ENCODE results near the gene CACNA1H.

CACNA1H gene

DNA sequence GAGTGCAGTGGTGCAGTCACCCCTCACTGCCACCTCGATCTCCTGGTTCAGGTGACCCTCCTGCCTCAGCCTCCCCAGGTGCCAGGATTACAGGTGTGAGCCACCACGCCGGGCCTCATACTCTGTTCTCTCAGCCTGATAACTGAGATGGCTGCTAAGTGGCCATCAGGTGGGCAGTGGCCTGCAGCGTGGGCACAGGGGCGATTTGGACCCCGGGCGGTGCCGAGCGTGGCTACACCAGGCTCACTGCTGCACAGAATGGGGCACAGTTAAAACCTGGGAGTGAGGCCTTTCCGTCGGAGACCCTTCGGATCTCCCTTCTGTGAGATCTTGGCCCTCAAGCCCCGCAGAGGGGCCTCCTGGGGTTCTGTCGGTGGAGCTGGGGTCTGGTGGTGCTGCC, 11.5 kb downstream of the CACNA1H start:
- ATAC-seq (replicated peaks) (no peak), DNase-seq (no peak)
- Mint-ChIP-seq H3K4me3 (no peak overlapping the region), H3K9me3 (no peaks in the 10 kb centered on the region), H3K27ac (no peak overlapping the region), H3K36me3 (no peaks in the 10 kb centered on the region), H3K27me3 (peaks cover 12 to 26% of the 10 kb centered on the region in 2 donors), H3K4me1 (no peaks in the 10 kb centered on the region)

DNA sequence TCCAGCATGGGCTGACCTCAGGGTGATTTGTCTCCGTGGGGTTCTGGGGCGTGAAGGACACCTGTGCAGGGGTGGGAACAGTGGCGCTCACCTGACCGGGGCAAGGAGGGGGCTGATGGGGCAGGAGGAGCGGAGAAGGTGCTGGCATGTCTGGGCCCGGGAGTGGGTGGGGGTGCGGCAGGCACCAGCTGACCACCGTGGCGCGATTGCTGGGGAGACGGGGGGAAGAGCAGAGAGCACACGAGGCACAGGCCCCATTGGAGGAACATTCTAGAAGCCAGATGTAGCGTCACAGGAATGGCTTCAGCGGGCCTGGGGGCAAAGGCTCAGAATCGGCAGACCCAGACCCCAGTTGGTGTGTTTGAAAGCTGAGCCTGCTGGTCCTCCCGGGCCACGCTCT, 12.1 kb downstream of the CACNA1H start:
- Mint-ChIP-seq H3K4me3 (no peak overlapping the region), H3K9me3 (no peaks in the 10 kb centered on the region), H3K4me1 (no peaks in the 10 kb centered on the region), H3K27ac (no peak overlapping the region), H3K27me3 (peaks cover 6 to 25% of the 10 kb centered on the region in 2 donors), H3K36me3 (no peaks in the 10 kb centered on the region)
- no peak for ATAC-seq (replicated peaks)
- no peak for DNase-seq

DNA sequence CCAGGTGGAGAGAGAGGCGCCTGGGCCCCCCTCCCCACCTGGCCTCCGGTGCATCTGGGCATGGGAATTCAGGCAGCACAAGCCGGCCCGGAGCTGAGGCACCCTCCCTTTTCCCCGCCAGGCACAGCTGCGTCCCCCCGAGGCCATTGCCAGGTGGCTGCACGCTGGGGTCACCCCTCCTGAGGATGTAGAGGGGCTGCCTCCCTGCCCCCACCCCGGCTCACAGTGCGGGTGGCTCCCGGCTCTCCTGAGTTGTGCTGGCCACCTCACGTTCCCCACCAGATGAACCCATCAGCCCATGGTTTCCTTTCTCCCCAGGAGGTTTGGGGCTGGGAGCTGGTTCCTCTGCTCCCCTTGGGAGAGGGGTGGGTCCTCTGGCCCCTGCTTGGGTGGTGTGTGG, 12.6 kb downstream of the CACNA1H start:
- no peak overlapping the region for H3K4me3 Mint-ChIP-seq
- ATAC-seq (replicated peaks) (no peak), DNase-seq (no peak)
- no peak overlapping the region for H3K27ac Mint-ChIP-seq
- no peaks in the 10 kb centered on the region for H3K9me3 Mint-ChIP-seq
- no peaks in the 10 kb centered on the region for H3K4me1 Mint-ChIP-seq
- H3K27me3 Mint-ChIP-seq = peaks cover 8 to 20% of the 10 kb centered on the region in 2 donors
- no peaks in the 10 kb centered on the region for H3K36me3 Mint-ChIP-seq

DNA sequence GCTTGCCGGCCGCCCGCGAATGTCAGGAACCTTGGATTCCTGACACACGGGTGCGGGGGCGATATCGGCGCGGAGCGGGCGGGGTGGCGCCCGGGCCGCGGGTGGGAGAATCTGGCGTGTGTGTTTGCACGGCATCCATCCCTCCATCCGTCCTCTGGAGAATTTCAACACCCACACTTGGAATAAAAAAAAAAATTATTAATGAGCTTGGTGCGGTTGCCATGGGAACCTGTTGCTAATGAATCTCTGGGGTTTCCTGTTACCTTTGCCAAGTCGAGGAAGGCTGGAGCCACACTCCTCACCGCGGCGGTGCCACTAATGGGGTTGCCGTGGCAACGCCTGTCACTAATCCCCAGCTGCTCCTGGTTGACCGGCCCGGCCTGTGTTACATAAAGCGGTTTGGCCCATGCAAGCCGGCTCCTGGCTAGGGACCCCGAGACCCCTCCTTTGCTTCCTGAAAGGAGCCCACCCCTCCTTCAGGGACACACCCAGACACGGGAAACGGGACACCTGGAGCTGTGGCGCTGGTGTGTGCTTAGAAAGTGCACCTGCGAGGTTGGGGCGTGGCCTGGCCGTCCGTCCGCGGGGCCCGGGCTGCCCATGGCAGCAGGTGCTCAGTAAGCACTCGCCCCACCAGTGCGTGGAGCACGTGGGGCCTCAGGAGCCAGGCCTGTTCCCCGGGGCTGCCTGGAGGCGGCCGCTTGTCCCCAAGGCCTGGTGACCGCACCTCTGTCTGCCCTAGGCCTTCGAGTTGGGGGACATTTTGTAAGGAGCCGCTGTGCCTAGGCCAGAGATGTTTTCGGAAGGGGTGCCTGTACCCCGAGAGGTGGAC, 14.6 kb downstream of the CACNA1H start:
- H3K4me1 Mint-ChIP-seq = no peaks in the 10 kb centered on the region
- H3K27me3 Mint-ChIP-seq = peaks cover 6 to 15% of the 10 kb centered on the region in 2 donors
- H3K9me3 Mint-ChIP-seq = no peaks in the 10 kb centered on the region
- DNase-seq = no peak
- H3K27ac Mint-ChIP-seq = no peak overlapping the region
- H3K36me3 Mint-ChIP-seq = no peaks in the 10 kb centered on the region
- no peak for ATAC-seq (replicated peaks)
- no peak overlapping the region for H3K4me3 Mint-ChIP-seq

DNA sequence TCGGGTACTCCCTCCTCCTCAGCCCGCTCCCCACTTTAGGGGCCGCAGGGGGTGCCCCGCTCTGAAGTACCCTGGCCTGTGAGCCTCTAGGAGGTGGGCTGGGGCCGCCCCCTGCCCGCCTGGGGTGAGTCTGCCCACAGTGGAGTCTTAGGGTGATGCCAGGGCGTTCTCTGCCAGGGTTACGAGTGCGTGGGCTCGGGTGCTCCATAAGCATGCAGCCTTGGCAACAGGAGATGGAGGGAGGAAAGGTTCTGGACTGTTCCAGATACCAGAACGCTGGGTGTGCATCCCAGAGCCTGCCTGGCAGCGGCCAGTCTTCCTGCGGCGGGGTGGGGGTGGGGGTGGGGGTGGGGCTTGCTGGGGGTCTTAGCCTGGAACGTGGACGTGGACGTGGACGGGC, 15.9 kb downstream of the CACNA1H start:
- Mint-ChIP-seq H3K27me3 (peaks cover 5 to 14% of the 10 kb centered on the region in 2 donors), H3K36me3 (no peaks in the 10 kb centered on the region), H3K4me1 (no peaks in the 10 kb centered on the region), H3K9me3 (no peaks in the 10 kb centered on the region), H3K4me3 (no peak overlapping the region), H3K27ac (no peak overlapping the region)
- ATAC-seq (replicated peaks) = no peak
- no peak for DNase-seq

DNA sequence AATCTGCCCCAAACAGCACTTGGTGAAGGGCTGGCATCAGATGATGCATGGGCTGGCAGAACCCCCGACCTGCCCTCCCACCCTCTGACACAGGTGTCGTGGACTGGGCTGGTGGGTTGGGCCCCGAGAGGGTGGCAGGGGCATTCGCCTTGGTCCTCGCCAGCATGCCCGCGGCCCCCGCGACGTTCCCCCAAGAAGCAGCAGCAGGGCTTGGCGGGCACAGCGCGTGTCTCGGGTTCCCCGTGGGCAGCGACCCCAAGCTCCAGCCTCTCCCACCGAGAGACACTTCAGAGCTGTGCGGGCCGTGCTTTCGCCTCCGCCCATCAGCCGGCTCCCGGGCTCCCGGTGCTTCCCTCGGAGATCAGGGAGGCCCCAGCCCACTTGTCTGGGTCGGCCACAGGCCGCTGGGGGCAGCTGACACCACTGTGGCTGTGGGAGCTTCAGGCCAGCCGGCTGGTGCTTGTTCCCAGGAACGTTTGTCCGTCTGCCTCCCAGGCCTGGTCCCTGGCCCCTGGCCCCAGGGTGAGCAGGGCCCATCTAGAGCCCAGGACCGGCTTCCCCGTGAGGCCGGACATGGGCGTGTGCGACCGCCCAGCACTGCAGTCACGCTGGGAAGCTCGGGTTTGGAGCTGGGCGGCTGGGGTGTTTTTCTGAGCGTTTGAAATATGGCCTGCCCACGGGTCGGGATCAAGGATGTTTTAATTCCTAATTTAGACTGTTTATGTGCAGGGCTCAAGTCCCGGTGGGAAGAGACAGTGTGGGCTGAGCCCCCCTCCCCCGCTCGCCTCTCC, 16.6 kb downstream of the CACNA1H start:
- H3K36me3 Mint-ChIP-seq = no peaks in the 10 kb centered on the region
- no peaks in the 10 kb centered on the region for H3K4me1 Mint-ChIP-seq
- peaks cover 5 to 12% of the 10 kb centered on the region in 2 donors for H3K27me3 Mint-ChIP-seq
- H3K9me3 Mint-ChIP-seq = no peaks in the 10 kb centered on the region
- H3K27ac Mint-ChIP-seq = no peak overlapping the region
- H3K4me3 Mint-ChIP-seq = no peak overlapping the region
- DNase-seq = no peak
- ATAC-seq (replicated peaks) = no peak

DNA sequence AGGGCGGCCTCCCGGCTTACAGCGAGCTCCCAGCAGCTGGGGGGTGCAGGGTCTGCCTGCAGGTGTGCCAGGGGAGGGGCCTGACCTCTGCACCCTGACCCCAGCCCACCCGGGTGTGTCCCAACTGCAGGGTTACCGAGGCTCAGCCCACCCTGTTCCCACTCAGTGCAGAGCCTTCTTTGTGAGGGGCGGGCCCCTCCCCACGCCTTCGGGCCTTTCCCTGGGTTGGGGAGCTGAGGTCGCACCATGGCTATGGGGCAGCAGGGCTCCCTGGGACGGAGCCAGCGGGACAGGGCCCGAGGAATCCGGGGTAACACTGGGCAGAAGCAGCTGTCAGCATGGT, 17.1 kb downstream of the CACNA1H start:
- Mint-ChIP-seq H3K4me3 (no peak overlapping the region), H3K9me3 (no peaks in the 10 kb centered on the region), H3K27me3 (peaks cover 5 to 6% of the 10 kb centered on the region in 2 donors), H3K36me3 (no peaks in the 10 kb centered on the region), H3K4me1 (no peaks in the 10 kb centered on the region), H3K27ac (no peak overlapping the region)
- no peak for ATAC-seq (replicated peaks)
- DNase-seq = no peak

DNA sequence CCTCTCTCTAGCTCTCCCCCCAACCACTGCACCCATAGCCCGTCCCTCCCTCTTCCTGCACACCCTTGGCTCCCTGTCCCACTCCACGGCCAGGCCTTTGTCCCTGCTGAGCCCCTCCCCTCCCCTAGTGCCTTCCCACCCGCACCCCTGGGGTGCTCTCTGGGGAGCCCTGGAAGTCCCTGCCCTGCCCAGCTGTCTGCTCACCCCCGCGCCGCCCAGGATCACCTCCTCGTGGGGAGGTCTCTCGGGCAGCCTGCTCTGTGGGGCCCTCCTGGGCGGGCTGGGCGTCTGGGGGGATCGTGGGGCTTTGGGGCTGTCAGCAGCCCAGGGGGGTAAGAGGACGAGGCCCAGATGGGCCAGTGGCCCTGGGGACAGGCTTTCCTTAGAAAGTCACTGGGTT, 18.1 kb downstream of the CACNA1H start:
- ATAC-seq (replicated peaks) = no peak
- DNase-seq = no peak
- Mint-ChIP-seq H3K36me3 (no peaks in the 10 kb centered on the region), H3K27me3 (peaks cover 5% of the 10 kb centered on the region in 2 donors), H3K4me3 (no peak overlapping the region), H3K27ac (no peak overlapping the region), H3K9me3 (no peaks in the 10 kb centered on the region), H3K4me1 (no peaks in the 10 kb centered on the region)

DNA sequence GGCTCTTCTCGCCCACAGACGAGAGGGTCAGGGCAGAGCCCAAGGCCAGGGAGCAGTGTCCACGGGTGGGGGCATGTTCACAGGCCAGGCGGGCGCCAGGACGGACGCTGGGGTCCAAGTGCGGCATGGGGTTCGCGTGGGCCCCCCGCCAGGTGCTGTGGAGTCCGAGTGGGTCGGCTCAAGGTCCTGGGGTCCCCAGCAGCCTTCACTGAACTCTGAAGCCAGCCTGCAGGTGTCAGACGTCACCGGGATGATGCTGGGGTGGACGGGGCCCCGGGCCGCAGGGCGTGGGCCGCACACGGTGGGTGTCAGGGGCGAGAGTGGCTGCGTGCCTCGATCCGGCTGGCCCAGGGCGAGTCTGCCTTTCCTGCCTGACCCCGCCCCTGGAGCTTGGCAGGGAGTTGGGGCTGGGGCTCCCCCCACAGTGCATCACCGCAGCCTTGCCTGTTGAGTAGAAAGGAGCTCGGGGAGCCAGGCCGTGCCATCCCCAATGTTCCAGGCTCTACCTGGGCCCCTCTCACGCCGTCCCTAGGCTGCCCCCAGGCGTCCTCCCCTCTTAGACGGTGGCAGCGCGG, 19.0 kb downstream of the CACNA1H start:
- H3K9me3 Mint-ChIP-seq = no peaks in the 10 kb centered on the region
- no peak overlapping the region for H3K27ac Mint-ChIP-seq
- H3K4me3 Mint-ChIP-seq = no peak overlapping the region
- no peaks in the 10 kb centered on the region for H3K36me3 Mint-ChIP-seq
- no peak for DNase-seq
- H3K27me3 Mint-ChIP-seq = peaks cover 5% of the 10 kb centered on the region in 2 donors
- H3K4me1 Mint-ChIP-seq = no peaks in the 10 kb centered on the region
- ATAC-seq (replicated peaks) = no peak

DNA sequence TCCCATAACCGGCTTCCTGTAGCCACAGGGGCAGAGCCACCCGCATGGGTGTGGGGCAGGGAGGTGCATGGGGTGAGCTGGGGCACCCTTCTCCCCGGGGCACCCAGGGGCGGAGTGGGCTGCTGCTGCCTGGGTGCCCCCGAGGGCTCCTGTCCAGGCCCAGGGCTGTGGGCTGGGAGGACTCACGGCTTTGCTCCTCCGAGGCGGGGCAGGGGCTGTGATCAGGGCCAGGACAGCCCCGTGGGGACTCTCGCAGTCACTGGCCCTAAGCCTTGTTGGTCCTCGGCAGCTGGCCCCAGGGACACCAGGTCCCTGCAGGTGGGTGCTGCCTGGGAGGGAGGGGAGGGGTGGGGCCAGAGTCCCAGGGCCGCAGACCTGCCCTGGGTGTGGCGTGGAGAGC, 19.7 kb downstream of the CACNA1H start:
- H3K27me3 Mint-ChIP-seq = peaks cover 5% of the 10 kb centered on the region in 2 donors
- H3K4me3 Mint-ChIP-seq = no peak overlapping the region
- H3K36me3 Mint-ChIP-seq = no peaks in the 10 kb centered on the region
- DNase-seq = no peak
- H3K4me1 Mint-ChIP-seq = no peaks in the 10 kb centered on the region
- H3K27ac Mint-ChIP-seq = no peak overlapping the region
- no peaks in the 10 kb centered on the region for H3K9me3 Mint-ChIP-seq
- no peak for ATAC-seq (replicated peaks)

DNA sequence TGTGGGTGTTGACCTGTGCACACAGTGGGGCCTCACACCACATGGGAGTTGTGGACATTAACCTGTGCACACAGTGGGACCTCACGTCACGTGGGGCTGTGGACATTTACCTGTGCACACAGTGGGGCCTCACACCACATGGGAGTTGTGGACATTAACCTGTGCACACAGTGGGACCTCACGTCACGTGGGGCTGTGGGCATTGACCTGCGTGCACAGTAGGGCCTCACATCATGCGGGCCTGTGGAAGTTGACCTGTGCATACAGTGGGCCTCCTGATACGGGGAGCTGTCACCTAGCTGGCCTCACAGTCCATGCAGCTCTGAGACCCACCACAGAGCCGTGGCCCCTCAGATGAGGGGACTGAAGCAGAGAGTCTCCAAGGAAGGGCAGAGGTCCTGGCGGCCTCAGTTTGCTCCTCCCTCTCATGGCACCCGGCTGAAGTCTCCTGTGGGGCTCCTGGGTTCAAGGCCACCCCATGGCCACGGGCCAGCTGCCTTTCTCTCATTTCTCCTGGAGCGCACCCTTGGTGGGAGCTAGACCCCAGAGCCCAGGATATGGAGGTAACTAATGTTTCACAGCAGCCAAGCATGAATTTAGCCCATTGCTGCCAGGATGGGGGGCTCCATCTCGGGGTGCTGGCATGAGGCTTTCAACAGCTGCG, 21.0 kb downstream of the CACNA1H start:
- peaks cover 5% of the 10 kb centered on the region in 2 donors for H3K27me3 Mint-ChIP-seq
- no peak overlapping the region for H3K4me3 Mint-ChIP-seq
- H3K36me3 Mint-ChIP-seq = no peaks in the 10 kb centered on the region
- no peaks in the 10 kb centered on the region for H3K4me1 Mint-ChIP-seq
- H3K27ac Mint-ChIP-seq = no peak overlapping the region
- ATAC-seq (replicated peaks) = no peak
- no peak for DNase-seq
- no peaks in the 10 kb centered on the region for H3K9me3 Mint-ChIP-seq

DNA sequence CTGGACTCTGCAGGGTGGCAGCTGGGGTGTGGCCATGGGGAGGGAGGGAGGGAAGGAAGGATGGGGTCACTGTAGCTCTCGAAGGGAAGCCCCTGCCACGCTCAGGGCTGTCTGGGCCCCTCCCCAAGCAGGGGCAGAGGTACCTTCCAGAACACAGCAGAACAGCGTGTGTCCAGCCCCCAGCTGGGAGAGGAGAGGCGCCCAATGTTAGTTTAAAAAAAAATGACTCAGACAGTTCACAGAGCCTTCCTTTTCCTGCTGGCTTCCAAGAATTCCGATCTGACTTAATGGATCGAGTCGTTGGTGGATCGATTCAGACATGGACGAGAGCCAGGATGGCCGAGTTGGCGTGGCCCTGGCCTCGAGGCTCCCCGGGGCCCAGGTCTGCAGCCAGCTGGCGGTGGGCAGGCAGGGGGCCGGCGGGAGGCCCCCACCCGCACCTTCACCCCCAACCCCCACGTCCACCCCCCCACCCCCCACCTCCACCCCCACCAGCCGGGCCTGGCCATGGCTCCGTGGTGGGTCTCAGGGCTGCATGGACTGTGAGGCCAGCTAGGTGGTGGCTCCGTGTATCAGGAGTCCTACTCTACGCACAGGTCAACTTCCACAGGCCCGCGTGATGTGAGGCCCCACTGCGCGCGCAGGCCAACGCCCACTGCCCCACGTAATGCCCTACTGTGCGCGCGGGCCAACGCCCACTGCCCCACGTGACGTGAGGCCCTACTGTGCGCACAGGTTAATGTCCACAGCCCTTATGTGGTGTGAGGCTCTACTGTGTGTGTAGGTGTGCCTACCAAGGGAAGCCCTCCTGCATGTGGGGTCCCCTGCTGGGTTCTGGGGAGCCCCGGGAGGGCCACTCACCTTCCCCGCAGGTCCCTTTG, 21.8 kb downstream of the CACNA1H start:
- DNase-seq (no peak), ATAC-seq (replicated peaks) (no peak)
- H3K27me3 Mint-ChIP-seq = peaks cover 3 to 5% of the 10 kb centered on the region in 2 donors
- H3K36me3 Mint-ChIP-seq = no peaks in the 10 kb centered on the region
- no peak overlapping the region for H3K27ac Mint-ChIP-seq
- H3K9me3 Mint-ChIP-seq = no peaks in the 10 kb centered on the region
- no peaks in the 10 kb centered on the region for H3K4me1 Mint-ChIP-seq
- H3K4me3 Mint-ChIP-seq = no peak overlapping the region

DNA sequence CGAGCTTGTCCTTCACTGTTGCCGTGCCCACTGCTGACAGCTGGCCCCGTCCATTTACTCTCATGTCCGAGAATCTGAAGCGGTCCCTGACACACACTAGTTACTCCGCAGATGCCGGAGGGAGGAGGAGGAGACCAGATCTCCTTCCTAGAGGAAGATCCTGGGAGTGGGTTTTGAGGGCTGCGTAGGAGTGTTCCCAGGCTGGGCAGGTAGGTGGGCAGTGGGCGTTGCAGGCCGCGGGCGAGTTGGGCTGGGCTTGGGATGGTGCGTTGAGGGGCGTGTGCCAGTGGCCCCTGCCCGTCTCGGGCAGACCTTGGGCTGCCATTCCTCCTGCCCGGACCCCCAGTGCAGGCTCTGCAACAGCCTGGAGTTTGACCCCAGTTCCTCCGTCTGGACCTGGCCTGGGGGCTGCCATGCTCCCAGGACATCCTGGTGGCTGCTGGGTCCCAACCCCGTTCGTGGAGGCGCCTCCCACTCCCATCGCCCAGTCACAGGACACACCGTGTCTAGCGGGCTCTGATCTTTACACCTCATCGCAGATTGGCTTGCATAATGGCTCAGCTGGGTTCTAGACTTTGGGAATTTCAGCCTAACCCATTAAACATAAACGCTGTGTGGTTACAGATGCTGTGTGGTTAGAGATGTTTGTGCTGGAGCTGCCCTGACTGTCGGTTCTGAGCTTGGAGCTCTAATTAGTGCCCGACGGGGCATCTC, 22.8 kb downstream of the CACNA1H start:
- DNase-seq (no peak), ATAC-seq (replicated peaks) (no peak)
- H3K27ac Mint-ChIP-seq = no peak overlapping the region
- no peak overlapping the region for H3K4me3 Mint-ChIP-seq
- no peaks in the 10 kb centered on the region for H3K4me1 Mint-ChIP-seq
- peaks cover 0 to 6% of the 10 kb centered on the region in 2 donors for H3K27me3 Mint-ChIP-seq
- no peaks in the 10 kb centered on the region for H3K36me3 Mint-ChIP-seq
- H3K9me3 Mint-ChIP-seq = no peaks in the 10 kb centered on the region

Data from stimulated activated naive B cell treated with anti-CD40 and anti-IgM and Interleukin-4, amounts not matched to agents 10 μg/mL and 1 μg/mL and 100 μg/mL, for 72 hours (primary cell).